ENCODE data around the gene RTP5.

RTP5 gene

GRCh38 chr2:241885946-241886643 lies 16.6 kb downstream of the RTP5 start:
- ATAC-seq (ENCODE audit: low read depth), result no peak

GRCh38 chr2:241886840-241887447 lies 17.4 kb downstream of the RTP5 start:
- Histone ChIP-seq H3K27me3 (ENCODE audit: insufficient read depth, poor library complexity, severe bottlenecking) (no peaks in the 10 kb centered on the region), H3K36me3 (ENCODE audit: low read depth) (no peaks in the 10 kb centered on the region), H3K4me3 (ENCODE audit: severe bottlenecking) (no peak overlapping the region), H3K9me3 (ENCODE audit: severe bottlenecking) (no peaks in the 10 kb centered on the region), H3K27ac (ENCODE audit: poor library complexity, severe bottlenecking) (no peak overlapping the region), H3K4me1 (ENCODE audit: insufficient read depth, poor library complexity, severe bottlenecking) (no peaks in the 10 kb centered on the region)
- TF ChIP-seq CTCF (IDR thresholded peaks at IDR 0.05; ENCODE audit: poor library complexity, severe bottlenecking), result no peak
- ATAC-seq (ENCODE audit: low read depth) (no peak), DNase-seq (ENCODE audit: low spot score) (no peak)

More at GRCh38 chr2:241885946-241886643, 16.6 kb downstream of the RTP5 start:
- Histone ChIP-seq H3K27ac (ENCODE audit: poor library complexity, severe bottlenecking) (no peak overlapping the region), H3K4me3 (ENCODE audit: severe bottlenecking) (no peak overlapping the region), H3K36me3 (ENCODE audit: low read depth) (no peaks in the 10 kb centered on the region), H3K9me3 (ENCODE audit: severe bottlenecking) (no peaks in the 10 kb centered on the region), H3K27me3 (ENCODE audit: insufficient read depth, poor library complexity, severe bottlenecking) (no peaks in the 10 kb centered on the region), H3K4me1 (ENCODE audit: insufficient read depth, poor library complexity, severe bottlenecking) (no peaks in the 10 kb centered on the region)
- no peak for DNase-seq (ENCODE audit: low spot score)
- TF ChIP-seq CTCF (IDR thresholded peaks at IDR 0.05; ENCODE audit: poor library complexity, severe bottlenecking), result no peak

- ATAC-seq (ENCODE audit: low read depth) (no peak), DNase-seq (ENCODE audit: low spot score) (no peak)
- H3K36me3 ChIP-seq (ENCODE audit: low read depth), result no peaks in the 10 kb centered on the region
- H3K27ac ChIP-seq (ENCODE audit: poor library complexity, severe bottlenecking), result no peak overlapping the region
- no peak overlapping the region for H3K4me3 ChIP-seq (ENCODE audit: severe bottlenecking)
- no peaks in the 10 kb centered on the region for H3K4me1 ChIP-seq (ENCODE audit: insufficient read depth, poor library complexity, severe bottlenecking)
- no peak for TF ChIP-seq CTCF (IDR thresholded peaks at IDR 0.05; ENCODE audit: poor library complexity, severe bottlenecking)
- H3K27me3 ChIP-seq (ENCODE audit: insufficient read depth, poor library complexity, severe bottlenecking), result no peaks in the 10 kb centered on the region
- no peaks in the 10 kb centered on the region for H3K9me3 ChIP-seq (ENCODE audit: severe bottlenecking)
These were observed 18.4 kb downstream of the RTP5 start for GRCh38 chr2:241887806-241888522.

- Histone ChIP-seq H3K27me3 (ENCODE audit: insufficient read depth, poor library complexity, severe bottlenecking) (no peaks in the 10 kb centered on the region), H3K36me3 (ENCODE audit: low read depth) (no peaks in the 10 kb centered on the region), H3K9me3 (ENCODE audit: severe bottlenecking) (no peaks in the 10 kb centered on the region), H3K4me3 (ENCODE audit: severe bottlenecking) (no peak overlapping the region), H3K4me1 (ENCODE audit: insufficient read depth, poor library complexity, severe bottlenecking) (no peaks in the 10 kb centered on the region), H3K27ac (ENCODE audit: poor library complexity, severe bottlenecking) (no peak overlapping the region)
- ATAC-seq (ENCODE audit: low read depth) (no peak), DNase-seq (ENCODE audit: low spot score) (no peak)
- TF ChIP-seq CTCF (IDR thresholded peaks at IDR 0.05; ENCODE audit: poor library complexity, severe bottlenecking), result no peak
These were observed 19.1 kb downstream of the RTP5 start for GRCh38 chr2:241888641-241889040.

All from RWPE2 (cell line).